K562 (cell line): Measurements from ENCODE around the gene SLC26A6. TPM values are rescaled to one million over a fixed set of nuclear protein-coding genes. Genes with fewer than 3 reads are reported as not detected.

Experiments used
- FIP1L1 ChIP-seq: fragments of 200-400 bp; formaldehyde crosslinking; IDR thresholded peaks from 2 replicates; pipeline ENCODE4 v1.6.1; 2018; ENCODE audit warnings: mild to moderate bottlenecking, low read depth, low read length; ENCODE audit not compliant: poor library complexity, severe bottlenecking
- HDAC1 ChIP-seq, 2 experiments: fragments of 450-650 bp; IDR thresholded peaks; 2 replicates each; pipeline ENCODE4 v1.6.1; 2016 to 2017; ENCODE audit warnings: inconsistent platforms in 1 of 2, mild to moderate bottlenecking in 1 of 2, moderate library complexity in 1 of 2
- HDAC2 ChIP-seq: fragments of 450-650 bp; IDR thresholded peaks from 2 replicates; pipeline ENCODE4 v1.6.1; 2016; ENCODE audit warnings: mild to moderate bottlenecking
- KLF10 ChIP-seq: fragments of 250-450 bp; sonication (Bioruptor Pico); IDR thresholded peaks from 2 replicates; pipeline ENCODE4 v1.6.1; 2021; ENCODE audit warnings: matching md5 sums
- MYC ChIP-seq, 2 experiments: fragments of 250-450 bp in 1 of 2; sonication (Bioruptor Pico) in 1 of 2; IDR thresholded peaks; 2 replicates each; pipeline versions ENCODE4 v1.5.1 to v1.6.1; 2012 to 2021; ENCODE audit warnings: low read depth in 2 of 2, borderline replicate concordance in 1 of 2, improper control_type of control experiment in 1 of 2, low read length in 1 of 2, mild to moderate bottlenecking in 1 of 2, moderate library complexity in 1 of 2
- NCOA4 ChIP-seq: fragments of 450-650 bp; IDR thresholded peaks from 2 replicates; pipeline ENCODE4 v1.6.1; 2018; ENCODE audit warnings: mild to moderate bottlenecking; ENCODE audit not compliant: partially characterized antibody
- POLR2A ChIP-seq: fragments of 450-650 bp; conservative IDR thresholded peaks from 2 replicates; pipeline ENCODE4 v1.6.1; 2016
- POLR2B ChIP-seq: fragments of 450-650 bp; IDR thresholded peaks from 2 replicates; pipeline ENCODE4 v1.6.1; 2018; ENCODE audit warnings: low read depth; ENCODE audit not compliant: partially characterized antibody
- POLR2G ChIP-seq: fragments of 200-400 bp; formaldehyde crosslinking; IDR thresholded peaks from 2 replicates; pipeline ENCODE4 v1.6.1; 2017; ENCODE audit warnings: low read depth, mild to moderate bottlenecking, antibody characterized with exemption, low read length, moderate library complexity
- RAD51 ChIP-seq: fragments of 450-650 bp; IDR thresholded peaks from 2 replicates; pipeline ENCODE4 v1.7.1; 2016; ENCODE audit warnings: low read depth, mild to moderate bottlenecking, borderline replicate concordance
- RFX7 ChIP-seq: fragments of 250-450 bp; sonication (Bioruptor Pico); IDR thresholded peaks from 2 replicates; pipeline ENCODE4 v1.5.1; 2021; ENCODE audit warnings: mild to moderate bottlenecking
- ZFP1 ChIP-seq: fragments of 450-650 bp; formaldehyde crosslinking; IDR thresholded peaks from 2 replicates; pipeline ENCODE4 v1.4.0; 2020; ENCODE audit warnings: mild to moderate bottlenecking, mixed read lengths
- ZNF79 ChIP-seq: fragments of 250-450 bp; sonication (Bioruptor Pico); IDR thresholded peaks from 2 replicates; pipeline ENCODE4 v1.4.0; 2020; ENCODE audit warnings: low read depth, mild to moderate bottlenecking, moderate library complexity
- polyA plus RNA-seq, 8 experiments: library from polyadenylated mRNA; depleted of rRNA in 4 of 8; stranded (reverse) in 5 of 8; unstranded in 3 of 8; fragments of >200 nt; fragmentation: Nextera tagmentation in 2 of 8; fragmentation: Illumina TruSeq in 1 of 8; extraction: Ambion mirVana in 2 of 8; extraction: Trizol in 1 of 8; gene quantifications; 2 replicates each; pipeline versions ENCODE4 v1.2.1 to v1.2.3, GENCODE V29; 2011 to 2014; ENCODE audit warnings: inconsistent platforms in 1 of 8, missing spikeins in 1 of 8
- total RNA-seq, 7 experiments: library from RNA; depleted of rRNA in 6 of 7; stranded (reverse); fragments of >200 nt in 6 of 7; fragmentation: Illumina TruSeq in 2 of 7; extraction: Trizol in 2 of 7; gene quantifications; 2 replicates each; pipeline versions ENCODE4 v1.2.1 to v1.2.3, GENCODE V29; 2011 to 2021; ENCODE audit warnings: low replicate concordance in 1 of 7
- TF ChIP-seq, protein P1 (sequence below): fragments of 250-450 bp; sonication (Bioruptor Pico); IDR thresholded peaks from 2 replicates; pipeline ENCODE4 v1.5.0; 2021; ENCODE audit warnings: mild to moderate bottlenecking, moderate library complexity
- TF ChIP-seq, protein P2 (sequence below): fragments of 450-650 bp; IDR thresholded peaks from 2 replicates; pipeline ENCODE4 v1.6.1; 2016; ENCODE audit warnings: borderline replicate concordance
- TF ChIP-seq, protein P3 (sequence below): fragments of 450-650 bp; formaldehyde crosslinking; conservative IDR thresholded peaks from 2 replicates; pipeline ENCODE4 v1.4.0; 2022; ENCODE audit warnings: mild to moderate bottlenecking, missing genetic modification characterization
- TF ChIP-seq, protein P4 (sequence below): sonication (generic); formaldehyde crosslinking; IDR thresholded peaks from 2 replicates; pipeline ENCODE4 v1.9.0; 2022; ENCODE audit warnings: mild to moderate bottlenecking, missing genetic modification reagents
- TF ChIP-seq, protein P5 (sequence below): fragments of 250-450 bp; sonication (Bioruptor Pico); IDR thresholded peaks from 2 replicates; pipeline ENCODE4 v1.4.0; 2020; ENCODE audit warnings: mild to moderate bottlenecking

The SLC26A6 gene
- total and polyA plus RNA-seq, 9 of the 15 experiments (the other 6 are each of a cell fraction or from before 2014, with no cell fraction given), result 2.1 to 27.2 (median 14.8) TPM

DNA sequence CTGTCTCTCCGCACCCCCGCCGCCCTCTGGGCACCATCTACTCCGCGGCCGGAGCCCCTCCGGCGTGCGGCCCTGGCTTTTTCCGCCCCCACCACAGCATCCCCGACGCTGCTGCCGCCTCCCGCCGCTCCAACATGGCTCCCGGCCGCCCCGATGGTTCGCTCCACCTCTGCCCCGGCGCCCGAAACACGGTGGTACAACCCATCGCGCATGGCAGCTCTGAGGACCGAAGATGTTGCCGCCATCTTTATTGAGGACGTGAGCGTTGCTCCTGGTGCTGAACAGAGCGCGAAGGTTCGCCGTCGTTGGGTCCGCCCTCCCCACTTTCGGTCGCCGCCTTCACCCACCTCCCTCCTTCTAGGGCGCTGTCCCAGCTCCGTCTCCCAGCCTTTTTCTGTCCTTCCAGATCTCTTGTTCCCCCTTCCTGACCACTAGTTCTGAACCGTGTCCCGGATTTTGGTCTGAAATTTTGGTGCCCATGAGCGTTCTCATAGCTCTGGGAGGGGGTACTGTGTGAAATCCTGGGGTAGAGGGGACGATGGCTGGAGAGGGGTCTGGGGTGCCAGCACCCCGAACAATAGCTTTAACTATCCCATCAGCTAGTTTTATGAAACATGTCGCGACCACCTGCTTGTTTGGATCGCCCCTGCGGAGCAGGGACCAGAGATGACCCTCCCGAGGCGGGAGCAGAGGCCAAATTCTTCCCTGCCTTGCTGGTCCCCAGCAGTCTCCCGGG, 27.7 kb upstream of the SLC26A6 start, which contains the start of gene CELSR3 (continued):
- TF ChIP-seq, protein P1, sequence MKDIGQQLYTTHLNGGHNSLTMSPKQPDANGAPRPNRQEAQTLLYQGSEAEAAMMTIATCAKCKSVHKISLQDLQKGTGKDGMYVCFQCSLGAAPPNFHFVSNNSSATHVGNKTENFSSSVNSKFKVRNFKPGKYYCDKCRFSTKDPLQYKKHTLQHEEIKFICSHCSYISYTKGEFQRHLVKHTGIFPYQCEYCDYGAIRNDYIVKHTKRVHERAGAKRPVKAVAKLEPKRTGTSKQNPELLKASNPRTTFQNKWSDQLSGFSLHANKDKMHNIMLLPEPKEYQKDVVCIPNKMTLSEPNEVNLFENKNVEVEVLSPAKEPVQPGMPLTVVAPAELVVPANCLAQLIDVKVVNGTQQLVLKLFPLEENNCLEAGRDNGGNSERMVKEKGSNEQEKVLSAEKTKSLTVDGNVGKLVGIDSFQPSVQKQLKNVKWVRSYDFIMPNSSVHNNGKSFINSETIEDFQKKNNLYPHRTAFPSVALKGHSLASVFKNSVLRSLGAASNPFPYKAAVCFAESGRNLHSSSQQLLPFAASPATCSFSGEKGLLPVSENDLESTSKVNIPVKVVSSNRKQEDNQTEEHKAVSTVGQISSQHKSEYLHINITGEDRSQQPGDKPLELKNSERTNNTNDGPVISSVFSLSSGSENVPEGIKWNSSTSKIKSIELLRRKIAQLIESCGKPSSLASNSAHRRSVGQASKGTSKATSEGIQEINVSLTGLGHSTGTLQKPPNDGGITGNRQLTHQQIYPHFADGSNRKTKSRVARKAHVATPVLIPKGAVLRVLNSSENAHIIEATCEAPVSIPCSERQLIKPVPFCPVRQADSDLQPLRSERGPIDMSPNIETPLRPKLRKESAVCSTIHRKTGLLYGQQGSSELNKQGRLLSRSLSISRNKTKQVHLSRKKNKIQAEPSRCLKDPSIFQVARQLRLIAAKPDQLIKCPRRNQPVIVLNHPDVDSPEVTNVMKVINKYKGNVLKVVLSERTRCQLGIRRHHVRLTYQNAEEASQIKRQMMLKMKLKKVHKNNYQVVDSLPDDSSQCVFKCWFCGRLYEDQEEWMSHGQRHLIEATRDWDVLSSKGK (CRISPR knock-in tag), result no peak
- TF ChIP-seq MYC (IDR thresholded peaks at IDR 0.05; ENCODE audit: low read depth, low read length), result peak; percentile 9; the same call in 1 of the 2 replicates
- TF ChIP-seq MYC (CRISPR knock-in tag; IDR thresholded peaks at IDR 0.05; ENCODE audit: borderline replicate concordance, low read depth), result no peak
- TF ChIP-seq NCOA4, result no peak
- TF ChIP-seq HDAC1 (IDR thresholded peaks at IDR 0.05), result no peak
- no peak for TF ChIP-seq HDAC2
- no peak for TF ChIP-seq RFX7
- TF ChIP-seq ZFP1 (CRISPR knock-in tag), result no peak
- TF ChIP-seq, protein P2, sequence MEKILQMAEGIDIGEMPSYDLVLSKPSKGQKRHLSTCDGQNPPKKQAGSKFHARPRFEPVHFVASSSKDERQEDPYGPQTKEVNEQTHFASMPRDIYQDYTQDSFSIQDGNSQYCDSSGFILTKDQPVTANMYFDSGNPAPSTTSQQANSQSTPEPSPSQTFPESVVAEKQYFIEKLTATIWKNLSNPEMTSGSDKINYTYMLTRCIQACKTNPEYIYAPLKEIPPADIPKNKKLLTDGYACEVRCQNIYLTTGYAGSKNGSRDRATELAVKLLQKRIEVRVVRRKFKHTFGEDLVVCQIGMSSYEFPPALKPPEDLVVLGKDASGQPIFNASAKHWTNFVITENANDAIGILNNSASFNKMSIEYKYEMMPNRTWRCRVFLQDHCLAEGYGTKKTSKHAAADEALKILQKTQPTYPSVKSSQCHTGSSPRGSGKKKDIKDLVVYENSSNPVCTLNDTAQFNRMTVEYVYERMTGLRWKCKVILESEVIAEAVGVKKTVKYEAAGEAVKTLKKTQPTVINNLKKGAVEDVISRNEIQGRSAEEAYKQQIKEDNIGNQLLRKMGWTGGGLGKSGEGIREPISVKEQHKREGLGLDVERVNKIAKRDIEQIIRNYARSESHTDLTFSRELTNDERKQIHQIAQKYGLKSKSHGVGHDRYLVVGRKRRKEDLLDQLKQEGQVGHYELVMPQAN, result no peak
- TF ChIP-seq ZNF79 (CRISPR knock-in tag), result no peak
- TF ChIP-seq RAD51, result no peak
- TF ChIP-seq, protein P3, sequence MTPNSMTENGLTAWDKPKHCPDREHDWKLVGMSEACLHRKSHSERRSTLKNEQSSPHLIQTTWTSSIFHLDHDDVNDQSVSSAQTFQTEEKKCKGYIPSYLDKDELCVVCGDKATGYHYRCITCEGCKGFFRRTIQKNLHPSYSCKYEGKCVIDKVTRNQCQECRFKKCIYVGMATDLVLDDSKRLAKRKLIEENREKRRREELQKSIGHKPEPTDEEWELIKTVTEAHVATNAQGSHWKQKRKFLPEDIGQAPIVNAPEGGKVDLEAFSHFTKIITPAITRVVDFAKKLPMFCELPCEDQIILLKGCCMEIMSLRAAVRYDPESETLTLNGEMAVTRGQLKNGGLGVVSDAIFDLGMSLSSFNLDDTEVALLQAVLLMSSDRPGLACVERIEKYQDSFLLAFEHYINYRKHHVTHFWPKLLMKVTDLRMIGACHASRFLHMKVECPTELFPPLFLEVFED, result 0 out of 2 replicates have a peak, but pooled peaks have one; percentile 15
- peak; percentile 27 for TF ChIP-seq POLR2B
- TF ChIP-seq FIP1L1, result no peak
- no peak for TF ChIP-seq KLF10 (CRISPR knock-in tag)
- TF ChIP-seq, protein P4, sequence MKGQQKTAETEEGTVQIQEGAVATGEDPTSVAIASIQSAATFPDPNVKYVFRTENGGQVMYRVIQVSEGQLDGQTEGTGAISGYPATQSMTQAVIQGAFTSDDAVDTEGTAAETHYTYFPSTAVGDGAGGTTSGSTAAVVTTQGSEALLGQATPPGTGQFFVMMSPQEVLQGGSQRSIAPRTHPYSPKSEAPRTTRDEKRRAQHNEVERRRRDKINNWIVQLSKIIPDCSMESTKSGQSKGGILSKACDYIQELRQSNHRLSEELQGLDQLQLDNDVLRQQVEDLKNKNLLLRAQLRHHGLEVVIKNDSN (CRISPR knock-in tag), result no peak
- TF ChIP-seq, protein P5, sequence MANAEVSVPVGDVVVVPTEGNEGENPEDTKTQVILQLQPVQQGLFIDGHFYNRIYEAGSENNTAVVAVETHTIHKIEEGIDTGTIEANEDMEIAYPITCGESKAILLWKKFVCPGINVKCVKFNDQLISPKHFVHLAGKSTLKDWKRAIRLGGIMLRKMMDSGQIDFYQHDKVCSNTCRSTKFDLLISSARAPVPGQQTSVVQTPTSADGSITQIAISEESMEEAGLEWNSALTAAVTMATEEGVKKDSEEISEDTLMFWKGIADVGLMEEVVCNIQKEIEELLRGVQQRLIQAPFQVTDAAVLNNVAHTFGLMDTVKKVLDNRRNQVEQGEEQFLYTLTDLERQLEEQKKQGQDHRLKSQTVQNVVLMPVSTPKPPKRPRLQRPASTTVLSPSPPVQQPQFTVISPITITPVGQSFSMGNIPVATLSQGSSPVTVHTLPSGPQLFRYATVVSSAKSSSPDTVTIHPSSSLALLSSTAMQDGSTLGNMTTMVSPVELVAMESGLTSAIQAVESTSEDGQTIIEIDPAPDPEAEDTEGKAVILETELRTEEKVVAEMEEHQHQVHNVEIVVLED (CRISPR knock-in tag), result no peak
- TF ChIP-seq POLR2A, result 0 out of 2 replicates have a peak, but pooled peaks have one; percentile 32
- peak; percentile 53 for TF ChIP-seq POLR2G
